MCF 10A (cell line): ENCODE results near the gene LEFTY1. TPM values are rescaled to one million over a fixed set of nuclear protein-coding genes. Genes with fewer than 3 reads are reported as not detected.

Experiments used
- BruUV-seq: library from RNA; stranded (reverse); fragments of 400-500 nt; replicated peaks from 2 replicates; lab custom pipeline; 2021; lab: Mats Ljungman, UMichigan
- CTCF ChIA-PET: fragments of 300-600 bp; sonication (Branson Sonifier 250); formaldehyde crosslinking; extraction: SDS; loops from one replicate; lab custom pipeline; 2021; ENCODE audit warnings: antibody characterized with exemption, inconsistent platforms; lab: Yijun Ruan, JAX
- POLR2A ChIA-PET: fragments of 300-600, 350-650 bp; sonication (Branson Sonifier 250); formaldehyde crosslinking; extraction: SDS; loops from one replicate; lab custom pipeline; 2020; ENCODE audit warnings: antibody characterized with exemption, inconsistent platforms; lab: Yijun Ruan, JAX
- DNase-seq: peaks from one replicate; pipeline ENCODE4 v3.0.0-alpha.2; 2018; ENCODE audit not compliant: unreplicated experiment
- H3K27ac Mint-ChIP-seq: one replicate; pipeline ENCODE4 v1.8.0; 2022; ENCODE audit warnings: mild to moderate bottlenecking, low read depth, mixed read lengths; ENCODE audit not compliant: unreplicated experiment
- H3K27me3 Mint-ChIP-seq: one replicate; pipeline ENCODE4 v1.8.0; 2022; ENCODE audit warnings: mixed read lengths; ENCODE audit not compliant: insufficient read depth, unreplicated experiment
- H3K36me3 Mint-ChIP-seq: one replicate; pipeline ENCODE4 v1.8.0; 2022; ENCODE audit warnings: mild to moderate bottlenecking, moderate library complexity, mixed read lengths; ENCODE audit not compliant: insufficient read depth, unreplicated experiment
- H3K4me1 Mint-ChIP-seq: one replicate; pipeline ENCODE4 v1.8.0; 2022; ENCODE audit warnings: mixed read lengths; ENCODE audit not compliant: insufficient read depth, unreplicated experiment
- H3K4me3 Mint-ChIP-seq: one replicate; pipeline ENCODE4 v1.8.0; 2022; ENCODE audit warnings: mild to moderate bottlenecking, moderate library complexity, mixed read lengths; ENCODE audit not compliant: unreplicated experiment
- H3K9me3 Mint-ChIP-seq: one replicate; pipeline ENCODE4 v1.8.0; 2022; ENCODE audit warnings: mixed read lengths; ENCODE audit not compliant: unreplicated experiment
- intact Hi-C: fragments of 100-400 bp; cut with micrococcal nuclease; formaldehyde crosslinking; loops from 2 replicates; pipeline ENCODE4 v1.14.1; 2022
- total RNA-seq: library from RNA; stranded (reverse); gene quantifications from 2 replicates; pipeline ENCODE4 v1.2.3, GENCODE V29; 2022
- TF ChIP-seq, protein P1 (sequence below): fragments of 200-600 bp; IDR thresholded peaks from one replicate; pipeline ENCODE4 v1.8.0; 2022; ENCODE audit warnings: antibody characterized with exemption, mild to moderate bottlenecking; ENCODE audit not compliant: unreplicated experiment

LEFTY1 gene
- total RNA-seq, 1 experiment from 2014 or later, result not detected

DNA sequence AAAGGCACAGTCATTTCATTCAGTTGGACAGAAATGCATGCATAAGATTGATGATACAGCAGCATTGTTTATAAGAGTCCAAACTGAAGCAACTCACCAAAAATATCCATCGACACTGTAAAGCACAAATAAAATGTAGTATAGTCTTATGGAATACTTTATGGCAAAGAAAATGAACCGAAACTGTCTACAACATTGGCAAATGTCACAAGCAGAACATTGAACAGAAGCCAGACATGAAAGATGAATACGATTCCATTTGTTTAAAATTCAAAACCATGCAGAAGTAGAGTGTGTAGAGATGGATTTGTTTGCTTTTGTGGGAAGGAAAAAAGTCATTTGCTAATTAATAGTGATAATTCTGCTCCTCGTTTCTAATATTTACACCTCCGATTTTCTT lies 7.5 kb upstream of the LEFTY1 start:
- no peaks in the 10 kb centered on the region for H3K27me3 Mint-ChIP-seq
- peak overlapping the region; percentile 78 for H3K27ac Mint-ChIP-seq
- TF ChIP-seq, protein P1, sequence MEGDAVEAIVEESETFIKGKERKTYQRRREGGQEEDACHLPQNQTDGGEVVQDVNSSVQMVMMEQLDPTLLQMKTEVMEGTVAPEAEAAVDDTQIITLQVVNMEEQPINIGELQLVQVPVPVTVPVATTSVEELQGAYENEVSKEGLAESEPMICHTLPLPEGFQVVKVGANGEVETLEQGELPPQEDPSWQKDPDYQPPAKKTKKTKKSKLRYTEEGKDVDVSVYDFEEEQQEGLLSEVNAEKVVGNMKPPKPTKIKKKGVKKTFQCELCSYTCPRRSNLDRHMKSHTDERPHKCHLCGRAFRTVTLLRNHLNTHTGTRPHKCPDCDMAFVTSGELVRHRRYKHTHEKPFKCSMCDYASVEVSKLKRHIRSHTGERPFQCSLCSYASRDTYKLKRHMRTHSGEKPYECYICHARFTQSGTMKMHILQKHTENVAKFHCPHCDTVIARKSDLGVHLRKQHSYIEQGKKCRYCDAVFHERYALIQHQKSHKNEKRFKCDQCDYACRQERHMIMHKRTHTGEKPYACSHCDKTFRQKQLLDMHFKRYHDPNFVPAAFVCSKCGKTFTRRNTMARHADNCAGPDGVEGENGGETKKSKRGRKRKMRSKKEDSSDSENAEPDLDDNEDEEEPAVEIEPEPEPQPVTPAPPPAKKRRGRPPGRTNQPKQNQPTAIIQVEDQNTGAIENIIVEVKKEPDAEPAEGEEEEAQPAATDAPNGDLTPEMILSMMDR, result no peak
- H3K9me3 Mint-ChIP-seq, result no peaks in the 10 kb centered on the region
- H3K36me3 Mint-ChIP-seq, result no peaks in the 10 kb centered on the region
- ChIA-PET POLR2A (interaction anchor here (0.6 to 2.9 kb wide), 12 partner anchors 8 to 118 kb away, joined by 3 to 30 read pairs (median 8); partner anchors contain the start of genes LEFTY1, PYCR2, SRP9 and TMEM63A), CTCF (interaction anchor here (1.1 to 2.7 kb wide), 3 partner anchors 14 to 25 kb away, joined by 3 to 14 read pairs (median 4); partner anchors contain the start of gene TMEM63A)
- peaks cover 17% of the 10 kb centered on the region for H3K4me1 Mint-ChIP-seq
- no TSS peak for BruUV-seq
- H3K4me3 Mint-ChIP-seq, result no peak overlapping the region
- intact Hi-C loops, result no loop called here
- no peak for DNase-seq

DNA sequence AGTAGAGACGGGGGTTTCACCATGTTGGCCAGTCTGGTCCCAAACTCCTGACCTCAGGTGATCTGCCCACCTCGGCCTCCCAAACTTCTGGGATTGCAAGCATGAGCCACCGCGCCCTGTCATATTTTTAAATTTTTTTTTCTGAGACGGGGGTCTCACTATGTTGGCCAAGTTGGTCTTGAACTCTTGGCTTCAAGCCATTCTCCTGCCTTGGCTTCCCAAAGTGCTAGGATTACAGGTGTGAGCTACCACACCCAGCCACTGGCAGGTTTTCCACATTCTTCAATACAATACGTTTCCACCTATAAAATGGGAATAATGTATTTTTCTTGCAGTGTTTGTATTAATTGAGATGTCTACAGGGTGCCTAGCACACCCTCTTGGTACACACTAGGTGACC lies 3.4 kb upstream of the LEFTY1 start:
- H3K36me3 Mint-ChIP-seq, result no peaks in the 10 kb centered on the region
- CTCF ChIA-PET, result interaction anchor here (0.6 kb wide), 1 partner anchor 47 kb away, joined by 3 read pairs; no protein-coding TSS in a partner anchor

DNA sequence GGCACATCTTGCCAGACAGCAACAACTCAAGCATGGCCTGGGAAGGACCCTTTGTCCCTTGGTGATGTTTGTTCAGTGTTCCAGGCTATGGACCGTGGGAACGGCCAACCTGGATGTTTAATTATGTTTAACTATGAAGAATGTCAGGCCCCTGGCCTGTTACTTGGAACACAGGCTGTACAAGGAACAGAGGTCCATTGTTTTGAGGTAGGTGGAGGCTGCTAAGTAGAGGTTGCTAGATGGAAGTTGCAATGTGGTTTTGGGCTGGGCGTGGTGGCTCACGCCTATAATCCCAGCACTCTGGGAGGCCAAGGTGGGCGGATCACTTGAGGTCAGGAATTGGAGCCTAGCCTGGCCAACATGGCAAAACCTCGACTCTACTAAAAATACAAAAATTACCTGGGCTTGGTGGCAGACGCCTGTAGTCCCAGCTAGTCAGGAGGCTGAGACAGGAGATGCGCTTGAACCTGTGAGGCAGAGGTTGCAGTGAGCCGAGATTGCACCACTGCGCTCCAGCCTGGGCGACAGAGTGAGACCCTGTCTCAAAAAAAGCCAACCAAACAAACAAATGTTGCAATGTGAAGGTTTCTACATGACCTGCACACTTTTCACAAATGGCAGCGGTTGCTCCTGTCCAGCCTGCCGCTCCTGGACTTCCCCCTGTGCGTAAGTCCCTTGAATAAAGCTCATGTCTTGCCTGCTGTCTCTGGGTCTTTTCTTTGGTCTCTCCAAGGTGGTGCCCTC lies 2.5 kb upstream of the LEFTY1 start:
- POLR2A ChIA-PET, result interaction anchor here (0.9 to 2.0 kb wide), 3 partner anchors 9 to 114 kb away, joined by 3 to 10 read pairs (median 3); partner anchors contain the start of genes SRP9 and TMEM63A
- no peak for DNase-seq
- intact Hi-C loops, result no loop called here
- no TSS peak for BruUV-seq
- Mint-ChIP-seq H3K36me3 (no peaks in the 10 kb centered on the region), H3K27me3 (no peaks in the 10 kb centered on the region), H3K4me1 (peaks cover 6% of the 10 kb centered on the region), H3K9me3 (no peaks in the 10 kb centered on the region), H3K27ac (no peak overlapping the region), H3K4me3 (no peak overlapping the region)
- CTCF ChIA-PET, result interaction anchor here (0.6 kb wide), 3 partner anchors 45 to 100 kb away, joined by 3 read pairs; no protein-coding TSS in a partner anchor
- TF ChIP-seq, protein P1, result no peak

More for the DNA sequence above, 3.4 kb upstream of the LEFTY1 start:
- intact Hi-C loops, result no loop called here
- POLR2A ChIA-PET, result interaction anchor here (2.0 kb wide), 1 partner anchor 10 kb away, joined by 10 read pairs; the partner anchor contains the start of gene TMEM63A
- no TSS peak for BruUV-seq
- Mint-ChIP-seq H3K27ac (no peak overlapping the region), H3K4me1 (peaks cover 15% of the 10 kb centered on the region), H3K4me3 (no peak overlapping the region), H3K9me3 (no peaks in the 10 kb centered on the region), H3K27me3 (no peaks in the 10 kb centered on the region)
- DNase-seq, result no peak
- TF ChIP-seq, protein P1, result no peak
